Measurements from ENCODE around the gene SFXN3.

Gene SFXN3

DNA sequence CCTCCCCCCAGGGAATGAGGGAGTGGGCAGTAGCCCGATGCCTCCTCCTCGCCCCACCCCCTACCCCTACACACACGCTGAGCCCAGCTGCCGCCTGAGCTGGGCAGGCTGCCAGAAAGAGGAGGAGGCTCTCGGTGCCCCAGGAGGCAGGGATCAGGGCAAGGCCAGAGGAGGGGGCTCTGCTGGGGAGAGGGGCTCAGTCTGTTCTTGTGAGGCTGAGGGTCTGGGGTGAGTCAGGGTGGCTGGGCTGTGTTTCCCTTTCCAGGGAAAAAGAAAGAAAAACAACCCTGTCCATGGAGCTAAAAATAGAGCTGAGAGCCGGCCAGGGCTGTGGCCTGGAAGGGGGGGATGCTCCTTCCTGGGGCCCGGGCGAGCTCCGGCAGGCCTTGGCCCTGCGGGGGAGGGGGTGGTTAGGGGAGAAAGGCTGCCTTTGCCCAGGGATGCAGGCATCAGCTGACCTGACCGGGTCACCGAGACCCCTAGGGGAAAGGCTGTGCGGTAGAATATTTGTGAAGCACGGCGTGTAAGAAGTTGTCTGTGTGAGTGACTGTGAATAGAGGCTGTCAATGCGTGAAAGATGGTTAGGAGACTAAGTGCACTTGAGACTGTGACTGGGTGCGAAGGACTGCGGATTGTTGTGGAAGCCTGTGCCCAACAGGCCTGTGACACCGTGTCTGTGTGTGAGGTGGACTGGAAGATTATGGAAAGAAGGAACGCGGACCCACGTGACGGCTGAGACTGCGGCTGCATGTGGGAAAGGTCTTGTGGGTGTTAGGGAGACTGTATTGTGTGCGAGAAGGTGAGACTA is 32.6 kb upstream of the SFXN3 start:
- H2BK120ac ChIP-seq (ENCODE audit: low read depth, low read length), result peak overlapping the region; percentile 97
- no peak overlapping the region for H2AFZ ChIP-seq (ENCODE audit: low read depth, low read length)
- no peaks in the 10 kb centered on the region for H3K27me3 ChIP-seq (ENCODE audit: control insufficient read depth in 1 of 2, insufficient read depth in 1 of 2, low read length in 2 of 2)
- H3K4me2 ChIP-seq (ENCODE audit: low read length, poor library complexity, severe bottlenecking), result peak overlapping the region; percentile 79
- peak overlapping the region; percentile 99 to 100 for H3K18ac ChIP-seq (ENCODE audit: low read depth in 1 of 2, low read length in 2 of 2)
- H3K4me1 ChIP-seq (ENCODE audit: control insufficient read depth, insufficient read depth, low read depth, low read length), result peaks cover 39% of the 10 kb centered on the region
- H3K14ac ChIP-seq (ENCODE audit: low read length in 2 of 2), result peak overlapping the region in 1 of 2 experiments; percentile 93
- H2BK12ac ChIP-seq (ENCODE audit: low read length in 2 of 2), result peak overlapping the region; percentile 94 to 99
- H2BK5ac ChIP-seq (ENCODE audit: low read depth, low read length, poor library complexity, severe bottlenecking), result peak overlapping the region; percentile 81
- peak overlapping the region; percentile 75 to 80 for H3K4me3 ChIP-seq (ENCODE audit: insufficient read depth in 1 of 2, low read depth in 1 of 2, low read length in 2 of 2)
- H3K9me3 ChIP-seq (ENCODE audit: control insufficient read depth, low read length), result no peaks in the 10 kb centered on the region
- H4K91ac ChIP-seq (ENCODE audit: low read length), result peak overlapping the region; percentile 99
- H3K23ac ChIP-seq (ENCODE audit: low read length in 2 of 2), result peak overlapping the region in 1 of 2 experiments; percentile 87
- H3K36me3 ChIP-seq (ENCODE audit: control insufficient read depth in 1 of 2, insufficient read depth in 2 of 2, low read depth in 1 of 2, low read length in 2 of 2), result peaks cover 21 to 26% of the 10 kb centered on the region in 2 experiments
- H3K27ac ChIP-seq (ENCODE audit: low read length, poor library complexity, severe bottlenecking), result peak overlapping the region; percentile 99
- H3K79me1 ChIP-seq (replicated peaks; ENCODE audit: low read length, poor library complexity, severe bottlenecking), result peaks cover 8% of the 10 kb centered on the region
- peak overlapping the region; percentile 87 for H2BK15ac ChIP-seq (ENCODE audit: low read depth, poor library complexity, severe bottlenecking)
- H4K8ac ChIP-seq (ENCODE audit: low read length), result peak overlapping the region; percentile 100
- peak overlapping the region; percentile 49 for H2AK5ac ChIP-seq (ENCODE audit: low read length, severe bottlenecking)
- peak overlapping the region; percentile 98 for H3K9ac ChIP-seq (ENCODE audit: low read length)
- H3K4ac ChIP-seq (ENCODE audit: low read depth in 1 of 2, low read length in 2 of 2), result peak overlapping the region; percentile 96 to 97
- DNase-seq, result peak; percentile 92
- 1% methylated on average over 23 of the region's 25 CpGs for WGBS

DNA sequence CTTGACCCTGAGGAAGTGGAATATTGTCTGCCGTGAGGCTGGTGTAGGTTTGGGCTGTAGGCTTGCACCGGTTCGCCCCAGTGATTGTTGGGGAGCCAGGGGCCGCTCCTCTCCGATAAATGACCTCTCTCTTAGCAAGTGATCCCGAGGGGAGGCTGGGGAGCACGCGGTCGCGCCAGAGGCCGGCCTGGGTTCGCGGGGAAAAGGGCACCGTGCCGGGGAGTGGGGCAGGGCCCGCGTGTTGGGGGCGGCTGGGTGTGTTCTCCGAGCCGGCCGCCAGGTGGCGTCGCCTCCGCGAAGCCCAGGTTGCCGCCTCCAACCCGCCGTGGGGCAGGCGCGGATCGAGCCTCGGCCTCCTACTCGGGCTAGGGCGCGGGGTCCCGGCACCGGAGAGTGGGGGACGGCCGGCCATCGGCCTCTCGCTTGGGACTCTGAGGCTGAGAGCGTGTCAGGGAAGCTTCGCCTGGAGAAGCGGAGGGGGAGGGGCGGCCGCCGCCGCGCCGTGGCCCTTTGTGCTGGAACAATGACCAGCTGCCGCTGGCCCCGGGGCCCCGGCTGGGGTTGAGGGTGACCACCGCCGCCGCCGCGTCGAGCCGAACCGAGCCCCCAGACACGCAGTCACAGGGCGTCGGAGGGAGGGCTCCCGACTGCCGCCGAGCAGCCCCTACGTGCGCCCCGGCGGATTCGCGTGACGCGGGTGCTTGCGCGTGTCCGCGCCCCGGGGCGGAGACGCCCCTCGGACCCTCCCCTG is 31.9 kb upstream of the SFXN3 start:
- Histone ChIP-seq H3K4me1 (ENCODE audit: control insufficient read depth, insufficient read depth, low read depth, low read length) (peaks cover 39% of the 10 kb centered on the region), H3K9me3 (ENCODE audit: control insufficient read depth, low read length) (no peaks in the 10 kb centered on the region), H3K14ac (ENCODE audit: low read length in 2 of 2) (peak overlapping the region in 1 of 2 experiments; percentile 89), H3K27ac (ENCODE audit: low read length, poor library complexity, severe bottlenecking) (peak overlapping the region; percentile 99), H2BK120ac (ENCODE audit: low read depth, low read length) (peak overlapping the region; percentile 99), H2BK12ac (ENCODE audit: low read length in 2 of 2) (peak overlapping the region; percentile 44 to 99), H2AFZ (ENCODE audit: low read depth, low read length) (peak overlapping the region; percentile 47), H3K23ac (ENCODE audit: low read length in 2 of 2) (peak overlapping the region in 1 of 2 experiments; percentile 86), H2BK5ac (ENCODE audit: low read depth, low read length, poor library complexity, severe bottlenecking) (peak overlapping the region; percentile 47), H2AK5ac (ENCODE audit: low read length, severe bottlenecking) (peak overlapping the region; percentile 49), H2BK15ac (ENCODE audit: low read depth, poor library complexity, severe bottlenecking) (peak overlapping the region; percentile 92), H3K36me3 (ENCODE audit: control insufficient read depth in 1 of 2, insufficient read depth in 2 of 2, low read depth in 1 of 2, low read length in 2 of 2) (peaks cover 21 to 28% of the 10 kb centered on the region in 2 experiments), H3K9ac (ENCODE audit: low read length) (peak overlapping the region; percentile 98), H4K8ac (ENCODE audit: low read length) (peak overlapping the region; percentile 97), H3K18ac (ENCODE audit: low read depth in 1 of 2, low read length in 2 of 2) (peak overlapping the region; percentile 99 to 100), H3K4me3 (ENCODE audit: insufficient read depth in 1 of 2, low read depth in 1 of 2, low read length in 2 of 2) (peak overlapping the region; percentile 75 to 80), H3K79me1 (replicated peaks; ENCODE audit: low read length, poor library complexity, severe bottlenecking) (peaks cover 14% of the 10 kb centered on the region), H3K27me3 (ENCODE audit: control insufficient read depth in 1 of 2, insufficient read depth in 1 of 2, low read length in 2 of 2) (no peaks in the 10 kb centered on the region), H4K91ac (ENCODE audit: low read length) (peak overlapping the region; percentile 99), H3K4ac (ENCODE audit: low read depth in 1 of 2, low read length in 2 of 2) (peak overlapping the region; percentile 90 to 100), H3K4me2 (ENCODE audit: low read length, poor library complexity, severe bottlenecking) (peak overlapping the region; percentile 79)
- DNase-seq, result peak; percentile 79
- 1% methylated on average over 63 of the region's 83 CpGs for WGBS

GRCh38 chr10:100999742-101000126 is 31.3 kb upstream of the SFXN3 start, which contains the start of gene LZTS2:
Gene LZTS2 (plus strand): TSS chr10:100999808. CDS start chr10:101002539, 2,731 bp downstream.
- Histone ChIP-seq H3K27me3 (ENCODE audit: control insufficient read depth in 1 of 2, insufficient read depth in 1 of 2, low read length in 2 of 2) (no peaks in the 10 kb centered on the region), H2BK120ac (ENCODE audit: low read depth, low read length) (peak within 1 kb of the TSS; percentile 99), H3K79me1 (replicated peaks; ENCODE audit: low read length, poor library complexity, severe bottlenecking) (peaks cover 13% of the 10 kb centered on the region), H3K27ac (ENCODE audit: low read length, poor library complexity, severe bottlenecking) (peak within 1 kb of the TSS; percentile 99), H2AK5ac (ENCODE audit: low read length, severe bottlenecking) (peak within 1 kb of the TSS; percentile 57), H3K9me3 (ENCODE audit: control insufficient read depth, low read length) (no peaks in the 10 kb centered on the region), H3K18ac (ENCODE audit: low read depth in 1 of 2, low read length in 2 of 2) (peak within 1 kb of the TSS; percentile 99 to 100), H3K23ac (ENCODE audit: low read length in 2 of 2) (peak within 1 kb of the TSS in 1 of 2 experiments; percentile 86), H4K8ac (ENCODE audit: low read length) (peak within 1 kb of the TSS; percentile 97), H2BK5ac (ENCODE audit: low read depth, low read length, poor library complexity, severe bottlenecking) (peak within 1 kb of the TSS; percentile 71), H3K4me2 (ENCODE audit: low read length, poor library complexity, severe bottlenecking) (peak within 1 kb of the TSS; percentile 79), H3K4me1 (ENCODE audit: control insufficient read depth, insufficient read depth, low read depth, low read length) (peaks cover 37% of the 10 kb centered on the region), H2AFZ (ENCODE audit: low read depth, low read length) (peak within 1 kb of the TSS; percentile 47), H2BK15ac (ENCODE audit: low read depth, poor library complexity, severe bottlenecking) (peak within 1 kb of the TSS; percentile 92), H3K36me3 (ENCODE audit: control insufficient read depth in 1 of 2, insufficient read depth in 2 of 2, low read depth in 1 of 2, low read length in 2 of 2) (peaks cover 27 to 28% of the 10 kb centered on the region in 2 experiments), H2BK12ac (ENCODE audit: low read length in 2 of 2) (peak within 1 kb of the TSS; percentile 44 to 99), H3K9ac (ENCODE audit: low read length) (peak within 1 kb of the TSS; percentile 100), H4K91ac (ENCODE audit: low read length) (peak within 1 kb of the TSS; percentile 99), H3K4ac (ENCODE audit: low read depth in 1 of 2, low read length in 2 of 2) (peak within 1 kb of the TSS; percentile 90 to 100), H3K14ac (ENCODE audit: low read length in 2 of 2) (peak within 1 kb of the TSS in 1 of 2 experiments; percentile 90), H3K4me3 (ENCODE audit: insufficient read depth in 1 of 2, low read depth in 1 of 2, low read length in 2 of 2) (peak within 1 kb of the TSS; percentile 75 to 96)
- no peak for DNase-seq
- WGBS, result 0% methylated on average over 14 of the region's 44 CpGs

Data from mesenchymal stem cell (in vitro differentiated cells and primary cell).